Brain microvascular endothelial cell (primary cell): ENCODE data around the gene VSTM2B.

Experiments
- DNase-seq: peaks from one replicate; pipeline ENCODE4 v3.0.0-alpha.2; 2020
- H3K27ac ChIP-seq: fragments of 250-450 bp; sonication (Bioruptor Pico); 2 replicates; pipeline ENCODE4 v1.5.1; 2020; ENCODE audit warnings: mild to moderate bottlenecking, moderate library complexity
- H3K27me3 ChIP-seq: fragments of 250-450 bp; sonication (Bioruptor Pico); replicated peaks from 2 replicates; pipeline ENCODE4 v1.5.1; 2020; ENCODE audit warnings: mild to moderate bottlenecking
- H3K36me3 ChIP-seq: fragments of 250-450 bp; sonication (Bioruptor Pico); replicated peaks from 2 replicates; pipeline ENCODE4 v1.5.1; 2020; ENCODE audit warnings: mild to moderate bottlenecking
- H3K4me3 ChIP-seq: 2 replicates; pipeline ENCODE4 v1.5.1; 2011; ENCODE audit warnings: low read depth, mild to moderate bottlenecking, control low read depth, low read length, moderate library complexity
- CTCF ChIP-seq: IDR thresholded peaks from 2 replicates; pipeline ENCODE4 v1.5.1; 2011; ENCODE audit warnings: low read depth, mild to moderate bottlenecking, moderate library complexity, low read length, control low read depth, inconsistent platforms; ENCODE audit errors: missing control alignments
- in situ Hi-C: cut with HindIII; loops from 2 replicates; pipeline ENCODE4 v1.10.0; 2017; ENCODE audit warnings: low sequenced_read_pairs, low pct_ligation_motif_present

VSTM2B gene

GRCh38 chr19:29525901-29526729, at the start of gene VSTM2B:
TSS of gene VSTM2B (plus strand) at chr19:29525994. CDS start at chr19:29526584, 590 bp downstream.
- no peak for DNase-seq
- no peaks in the 10 kb centered on the region for H3K36me3 ChIP-seq
- TF ChIP-seq CTCF, result no peak
- no peak within 1 kb of the TSS for H3K4me3 ChIP-seq
- peaks cover 70% of the 10 kb centered on the region for H3K27me3 ChIP-seq
- H3K27ac ChIP-seq, result no peak within 1 kb of the TSS
- in situ Hi-C loops, result no loop called here

- Histone ChIP-seq H3K4me3 (no peak overlapping the region), H3K27me3 (no peaks in the 10 kb centered on the region), H3K27ac (no peak overlapping the region), H3K36me3 (no peaks in the 10 kb centered on the region)
- TF ChIP-seq CTCF, result no peak
- no peak for DNase-seq
- in situ Hi-C loops, result no loop called here
Observed at GRCh38 chr19:29476528-29476927, 49.3 kb upstream of the VSTM2B start.

GRCh38 chr19:29477831-29478577, 47.8 kb upstream of the VSTM2B start:
- Histone ChIP-seq H3K4me3 (no peak overlapping the region), H3K36me3 (no peaks in the 10 kb centered on the region), H3K27ac (no peak overlapping the region), H3K27me3 (no peaks in the 10 kb centered on the region)
- in situ Hi-C loops, result no loop called here
- no peak for TF ChIP-seq CTCF
- no peak for DNase-seq

- DNase-seq, result no peak
- Histone ChIP-seq H3K27me3 (no peaks in the 10 kb centered on the region), H3K36me3 (no peaks in the 10 kb centered on the region), H3K4me3 (no peak overlapping the region), H3K27ac (no peak overlapping the region)
- in situ Hi-C loops, result no loop called here
- no peak for TF ChIP-seq CTCF
Observed at GRCh38 chr19:29478578-29479565, 46.9 kb upstream of the VSTM2B start.

GRCh38 chr19:29479941-29480340, 45.9 kb upstream of the VSTM2B start:
- no peak for TF ChIP-seq CTCF
- Histone ChIP-seq H3K27me3 (no peaks in the 10 kb centered on the region), H3K4me3 (no peak overlapping the region), H3K36me3 (no peaks in the 10 kb centered on the region), H3K27ac (no peak overlapping the region)
- in situ Hi-C loops, result no loop called here
- no peak for DNase-seq
